HepG2 (cell line): ENCODE data around the gene PARP15. TPM values are rescaled to one million over a fixed set of nuclear protein-coding genes. Genes with fewer than 3 reads are reported as not detected.

Experiments used
- CCDC6 ChIP-seq: sonication (generic); formaldehyde crosslinking; IDR thresholded peaks from 2 replicates; pipeline ENCODE4 v1.8.1; 2022; ENCODE audit warnings: mild to moderate bottlenecking, missing genetic modification reagents, moderate library complexity
- EED ChIP-seq: sonication (generic); formaldehyde crosslinking; IDR thresholded peaks from 2 replicates; pipeline ENCODE4 v1.5.0; 2020; ENCODE audit warnings: mild to moderate bottlenecking, missing genetic modification reagents
- HDAC1 ChIP-seq: sonication (generic); formaldehyde crosslinking; IDR thresholded peaks from 2 replicates; pipeline ENCODE4 v1.5.1; 2020; ENCODE audit warnings: mild to moderate bottlenecking, missing genetic modification reagents
- HIVEP1 ChIP-seq: sonication (generic); formaldehyde crosslinking; IDR thresholded peaks from 2 replicates; pipeline ENCODE4 v1.4.0; 2020; ENCODE audit warnings: mild to moderate bottlenecking, missing genetic modification reagents
- HOXA5 ChIP-seq: sonication (generic); formaldehyde crosslinking; IDR thresholded peaks from 2 replicates; pipeline ENCODE4 v1.4.0; 2020; ENCODE audit warnings: missing genetic modification reagents
- MTERF4 ChIP-seq: sonication (generic); formaldehyde crosslinking; IDR thresholded peaks from 2 replicates; pipeline ENCODE4 v1.8.0; 2023; ENCODE audit warnings: mild to moderate bottlenecking, missing genetic modification reagents
- RNF219 ChIP-seq: sonication (generic); formaldehyde crosslinking; IDR thresholded peaks from 2 replicates; pipeline ENCODE4 v1.5.0; 2020; ENCODE audit warnings: mild to moderate bottlenecking, missing genetic modification reagents
- TBX2 ChIP-seq: sonication (generic); formaldehyde crosslinking; IDR thresholded peaks from 2 replicates; pipeline ENCODE4 v1.5.0; 2020; ENCODE audit warnings: missing genetic modification reagents, mild to moderate bottlenecking, borderline replicate concordance
- U2AF2 ChIP-seq: fragments of 200-400 bp; formaldehyde crosslinking; IDR thresholded peaks from 2 replicates; pipeline ENCODE4 v1.6.1; 2017; ENCODE audit warnings: low read depth, mild to moderate bottlenecking, low read length
- ZFP91 ChIP-seq: sonication (generic); formaldehyde crosslinking; IDR thresholded peaks from 2 replicates; pipeline ENCODE4 v1.9.0; 2022; ENCODE audit warnings: missing genetic modification reagents, mild to moderate bottlenecking, borderline replicate concordance
- ZMAT3 ChIP-seq: sonication (generic); formaldehyde crosslinking; conservative IDR thresholded peaks from 2 replicates; pipeline ENCODE4 v1.7.0; 2021; ENCODE audit warnings: missing genetic modification reagents
- ZNF12 ChIP-seq: sonication (generic); formaldehyde crosslinking; IDR thresholded peaks from 2 replicates; pipeline ENCODE4 v1.5.0; 2020; ENCODE audit warnings: missing genetic modification reagents
- ZNF260 ChIP-seq: sonication (generic); formaldehyde crosslinking; IDR thresholded peaks from 2 replicates; pipeline ENCODE4 v1.4.0; 2020; ENCODE audit warnings: missing genetic modification reagents, low read depth, mild to moderate bottlenecking, borderline replicate concordance
- ZNF282 ChIP-seq: fragments of 450-650 bp; IDR thresholded peaks from 2 replicates; pipeline ENCODE4 v1.6.1; 2018; ENCODE audit not compliant: partially characterized antibody
- ZNF333 ChIP-seq: sonication (generic); formaldehyde crosslinking; IDR thresholded peaks from 2 replicates; pipeline ENCODE4 v1.4.0; 2020; ENCODE audit warnings: mild to moderate bottlenecking, missing genetic modification reagents, borderline replicate concordance
- ZNF34 ChIP-seq: sonication (generic); formaldehyde crosslinking; IDR thresholded peaks from 2 replicates; pipeline ENCODE4 v1.4.0; 2020; ENCODE audit warnings: mild to moderate bottlenecking, missing genetic modification reagents, borderline replicate concordance
- ZNF414 ChIP-seq: sonication (generic); formaldehyde crosslinking; IDR thresholded peaks from 2 replicates; pipeline ENCODE4 v1.5.0; 2020; ENCODE audit warnings: missing genetic modification reagents
- ZNF432 ChIP-seq: sonication (generic); formaldehyde crosslinking; IDR thresholded peaks from 2 replicates; pipeline ENCODE4 v1.5.0; 2020; ENCODE audit warnings: missing genetic modification reagents, mild to moderate bottlenecking, borderline replicate concordance
- ZNF460 ChIP-seq: sonication (generic); formaldehyde crosslinking; IDR thresholded peaks from 2 replicates; pipeline ENCODE4 v1.5.1; 2020; ENCODE audit warnings: missing genetic modification reagents, mild to moderate bottlenecking, borderline replicate concordance
- ZNF562 ChIP-seq: sonication (generic); formaldehyde crosslinking; IDR thresholded peaks from 2 replicates; pipeline ENCODE4 v1.8.0; 2022; ENCODE audit warnings: missing genetic modification reagents, borderline replicate concordance
- ZSCAN21 ChIP-seq: sonication (generic); formaldehyde crosslinking; IDR thresholded peaks from 2 replicates; pipeline ENCODE4 v1.8.0; 2022; ENCODE audit warnings: mild to moderate bottlenecking, missing genetic modification reagents, moderate library complexity, borderline replicate concordance
- polyA plus RNA-seq, 8 experiments: library from polyadenylated mRNA; depleted of rRNA in 3 of 8; stranded (reverse) in 7 of 8; unstranded in 1 of 8; fragments of >200 nt; fragmentation: Illumina TruSeq in 4 of 8; extraction: Trizol in 4 of 8; gene quantifications; 2 replicates each; pipeline versions ENCODE4 v1.2.1 to v1.2.3, GENCODE V29; 2011 to 2016; ENCODE audit warnings: low read depth in 4 of 8, missing spikeins in 1 of 8, mixed read lengths in 1 of 8; ENCODE audit not compliant: insufficient read depth in 1 of 8
- total RNA-seq, 5 experiments: library from RNA; depleted of rRNA; stranded (reverse); fragments of >200 nt; fragmentation: Illumina TruSeq; extraction: Trizol; gene quantifications; 2 replicates each; pipeline ENCODE4 v1.2.3, GENCODE V29; 2016; ENCODE audit warnings: low read depth in 1 of 5

PARP15 gene
- total and polyA plus RNA-seq, 2 of the 13 experiments (the other 11 are each of a cell fraction or from before 2014, with no cell fraction given), result 0.02 TPM; not detected in 1

GRCh38 chr3:122680475-122681283 is 103.2 kb downstream of the PARP15 start, which contains the start of gene PARP14 (continued):
- no peak for TF ChIP-seq HOXA5
- TF ChIP-seq EED (CRISPR knock-in tag), result 0 out of 2 replicates have a peak, but pooled peaks have one; percentile 62
- no peak; the same call in 1 of the 2 replicates for TF ChIP-seq ZSCAN21 (CRISPR knock-in tag)
- no peak for TF ChIP-seq ZNF282
- TF ChIP-seq RNF219, result 0 out of 2 replicates have a peak, but pooled peaks have one; percentile 42
- no peak for TF ChIP-seq ZNF34 (CRISPR knock-in tag)
- TF ChIP-seq CCDC6 (CRISPR knock-in tag), result no peak; the same call in 1 of the 2 replicates
- 0 out of 2 replicates have a peak, but pooled peaks have one; percentile 31 for TF ChIP-seq ZMAT3 (CRISPR knock-in tag)
- peak; percentile 52; the same call in 1 of the 2 replicates for TF ChIP-seq ZFP91 (CRISPR knock-in tag)
- TF ChIP-seq MTERF4 (CRISPR knock-in tag), result 0 out of 2 replicates have a peak, but pooled peaks have one; percentile 67
- peak; percentile 51; the same call in 1 of the 2 replicates for TF ChIP-seq HDAC1
- no peak for TF ChIP-seq ZNF460 (CRISPR knock-in tag)
- TF ChIP-seq ZNF12 (CRISPR knock-in tag), result peak; percentile 15; the same call in 1 of the 2 replicates
- TF ChIP-seq ZNF414 (CRISPR knock-in tag), result 0 out of 2 replicates have a peak, but pooled peaks have one; percentile 27
- peak; percentile 79 for TF ChIP-seq TBX2 (CRISPR knock-in tag)
- no peak for TF ChIP-seq ZNF432 (CRISPR knock-in tag)
- TF ChIP-seq ZNF333, result peak; percentile 38; the same call in 1 of the 2 replicates
- no peak for TF ChIP-seq U2AF2
- no peak for TF ChIP-seq ZNF562 (CRISPR knock-in tag)
- no peak for TF ChIP-seq ZNF260 (CRISPR knock-in tag)
- TF ChIP-seq HIVEP1, result no peak
